Astrocyte (in vitro differentiated cells and primary cell): ENCODE data around the gene DERL2. TPM values are rescaled to one million over a fixed set of nuclear protein-coding genes. Genes with fewer than 3 reads are reported as not detected.
A peak's percentile ranks its signal among the peaks of the same experiment; 100 is the strongest.

Source experiments
- DNase-seq: peaks from one replicate; pipeline ENCODE4 v3.0.0-alpha.2; 2010; ENCODE audit warnings: low read depth
- FAIRE-seq: peaks from 2 replicates; lab custom pipeline; 2011; peaks lifted over from hg19 to GRCh38; lab: Jason Lieb, UNC
- H2AFZ ChIP-seq: 2 replicates; pipeline ENCODE4 v1.6.0; 2012; ENCODE audit warnings: low read depth, low read length, inconsistent platforms
- H3K27ac ChIP-seq: 2 replicates; pipeline ENCODE4 v1.5.1; 2011; ENCODE audit warnings: low read depth, low read length, inconsistent platforms
- H3K27me3 ChIP-seq: 2 replicates; pipeline ENCODE4 v1.6.0; 2011; ENCODE audit warnings: low read length, inconsistent platforms; ENCODE audit not compliant: insufficient read depth
- H3K36me3 ChIP-seq: 2 replicates; pipeline ENCODE4 v1.5.1; 2011; ENCODE audit warnings: low read length, inconsistent platforms; ENCODE audit not compliant: insufficient read depth
- H3K4me1 ChIP-seq: 2 replicates; pipeline ENCODE4 v1.5.1; 2011; ENCODE audit warnings: low read length, inconsistent platforms; ENCODE audit not compliant: insufficient read depth
- H3K4me2 ChIP-seq: 2 replicates; pipeline ENCODE4 v1.6.0; 2012; ENCODE audit warnings: low read length, inconsistent platforms
- H3K4me3 ChIP-seq: 2 replicates; pipeline ENCODE4 v1.5.1; 2011; ENCODE audit warnings: low read depth, mild to moderate bottlenecking, low read length, inconsistent platforms; ENCODE audit not compliant: insufficient read depth
- H3K79me2 ChIP-seq: 2 replicates; pipeline ENCODE4 v1.6.0; 2012; ENCODE audit warnings: mild to moderate bottlenecking, low read length, inconsistent platforms; ENCODE audit not compliant: insufficient read depth
- H3K9ac ChIP-seq: 2 replicates; pipeline ENCODE4 v1.6.0; 2012; ENCODE audit warnings: mild to moderate bottlenecking, low read length, inconsistent platforms
- H3K9me3 ChIP-seq: 2 replicates; pipeline ENCODE4 v1.5.1; 2012; ENCODE audit warnings: low read depth, mild to moderate bottlenecking, low read length, inconsistent platforms; ENCODE audit not compliant: insufficient read depth
- H4K20me1 ChIP-seq: 2 replicates; pipeline ENCODE4 v1.6.0; 2012; ENCODE audit warnings: low read length, inconsistent platforms; ENCODE audit not compliant: insufficient read depth
- H3K27ac Mint-ChIP-seq: one replicate; pipeline ENCODE4 v1.8.0; 2021; ENCODE audit warnings: mild to moderate bottlenecking, mixed read lengths; ENCODE audit not compliant: unreplicated experiment
- H3K27me3 Mint-ChIP-seq: one replicate; pipeline ENCODE4 v1.8.0; 2021; ENCODE audit warnings: low read depth, mixed read lengths; ENCODE audit not compliant: unreplicated experiment
- H3K36me3 Mint-ChIP-seq: one replicate; pipeline ENCODE4 v1.8.0; 2021; ENCODE audit warnings: low read depth, mixed read lengths; ENCODE audit not compliant: unreplicated experiment
- H3K4me1 Mint-ChIP-seq: one replicate; pipeline ENCODE4 v1.8.0; 2021; ENCODE audit warnings: low read depth, mixed read lengths; ENCODE audit not compliant: unreplicated experiment
- H3K4me3 Mint-ChIP-seq: one replicate; pipeline ENCODE4 v1.8.0; 2021; ENCODE audit warnings: mild to moderate bottlenecking, moderate library complexity, mixed read lengths; ENCODE audit not compliant: unreplicated experiment
- H3K9me3 Mint-ChIP-seq: one replicate; pipeline ENCODE4 v1.8.0; 2021; ENCODE audit warnings: mild to moderate bottlenecking, mixed read lengths; ENCODE audit not compliant: unreplicated experiment
- CTCF ChIP-seq: IDR thresholded peaks from 2 replicates; pipeline ENCODE4 v1.5.1; 2011; ENCODE audit warnings: low read depth, mild to moderate bottlenecking, inconsistent platforms, low read length, moderate library complexity; ENCODE audit not compliant: insufficient read depth
- EZH2 ChIP-seq: IDR thresholded peaks from 2 replicates; pipeline ENCODE4 v1.6.1; 2012; ENCODE audit warnings: mild to moderate bottlenecking, low read length, inconsistent platforms; ENCODE audit not compliant: insufficient read depth
- total RNA-seq: library from RNA; stranded (reverse); gene quantifications from 2 replicates; pipeline ENCODE4 v1.2.1, GENCODE V29; 2021

DERL2 gene
- total RNA-seq, 1 donor from 2014 or later = 90.1 TPM

GRCh38 chr17:5530265-5531084 is 44.5 kb upstream of the DERL2 start:
- Histone ChIP-seq H3K79me2 (no peaks in the 10 kb centered on the region), H3K4me1 (peaks cover 30% of the 10 kb centered on the region), H3K27me3 (no peaks in the 10 kb centered on the region), H3K9me3 (no peaks in the 10 kb centered on the region), H3K9ac (no peak overlapping the region), H2AFZ (no peak overlapping the region), H3K36me3 (no peaks in the 10 kb centered on the region), H3K4me3 (no peak overlapping the region), H3K4me2 (no peak overlapping the region), H4K20me1 (no peaks in the 10 kb centered on the region), H3K27ac (no peak overlapping the region)
- Mint-ChIP-seq H3K4me1 (peaks cover 28% of the 10 kb centered on the region), H3K27me3 (no peaks in the 10 kb centered on the region), H3K27ac (peak overlapping the region; percentile 36), H3K36me3 (no peaks in the 10 kb centered on the region), H3K9me3 (no peaks in the 10 kb centered on the region), H3K4me3 (no peak overlapping the region)
- FAIRE-seq = no peak
- no peak for DNase-seq
- TF ChIP-seq EZH2 (no peak), CTCF (no peak)

- Mint-ChIP-seq H3K27ac (peak overlapping the region; percentile 98), H3K4me3 (no peak overlapping the region), H3K9me3 (no peaks in the 10 kb centered on the region), H3K4me1 (peaks cover 23% of the 10 kb centered on the region), H3K27me3 (no peaks in the 10 kb centered on the region), H3K36me3 (no peaks in the 10 kb centered on the region)
- DNase-seq = no peak
- peak overlapping the region; percentile 51 for H3K4me2 ChIP-seq
- H3K36me3 ChIP-seq = no peaks in the 10 kb centered on the region
- no peak for FAIRE-seq
- no peaks in the 10 kb centered on the region for H3K9me3 ChIP-seq
- H3K27me3 ChIP-seq = no peaks in the 10 kb centered on the region
- no peaks in the 10 kb centered on the region for H4K20me1 ChIP-seq
- H3K27ac ChIP-seq = peak overlapping the region; percentile 78
- no peak overlapping the region for H2AFZ ChIP-seq
- TF ChIP-seq CTCF = no peak
- TF ChIP-seq EZH2 = no peak
- H3K4me1 ChIP-seq = peaks cover 19% of the 10 kb centered on the region
- H3K4me3 ChIP-seq = no peak overlapping the region
- no peaks in the 10 kb centered on the region for H3K79me2 ChIP-seq
- H3K9ac ChIP-seq = peak overlapping the region; percentile 71
These were observed 41.7 kb upstream of the DERL2 start for GRCh38 chr17:5527601-5528250.
